RKO (cell line): Measurements from ENCODE around the gene PPP1R3C.

Experiments
- DNase-seq: peaks from one replicate; pipeline ENCODE4 v3.0.0-alpha.2; 2016; ENCODE audit warnings: low spot score

The PPP1R3C gene

DNA sequence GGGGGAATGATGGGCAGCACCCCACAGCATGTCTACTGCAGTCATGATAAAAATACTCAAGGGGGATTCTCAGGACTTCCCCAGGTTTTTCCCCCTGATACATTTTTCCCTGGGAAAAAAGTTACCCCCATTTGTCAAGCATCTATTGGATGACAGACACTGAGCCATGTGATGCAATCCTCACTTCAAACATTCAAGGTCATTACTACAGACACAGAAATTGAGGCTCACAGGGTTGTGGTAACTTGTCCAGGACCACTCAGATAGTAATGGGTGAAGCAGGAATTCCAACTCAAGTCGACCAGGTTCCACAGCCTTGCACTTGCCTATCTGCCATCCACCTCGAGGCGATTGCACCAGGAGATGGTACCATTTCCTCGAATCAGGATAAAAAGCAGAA is 31.7 kb downstream of the PPP1R3C start:
- no peak for DNase-seq

DNA sequence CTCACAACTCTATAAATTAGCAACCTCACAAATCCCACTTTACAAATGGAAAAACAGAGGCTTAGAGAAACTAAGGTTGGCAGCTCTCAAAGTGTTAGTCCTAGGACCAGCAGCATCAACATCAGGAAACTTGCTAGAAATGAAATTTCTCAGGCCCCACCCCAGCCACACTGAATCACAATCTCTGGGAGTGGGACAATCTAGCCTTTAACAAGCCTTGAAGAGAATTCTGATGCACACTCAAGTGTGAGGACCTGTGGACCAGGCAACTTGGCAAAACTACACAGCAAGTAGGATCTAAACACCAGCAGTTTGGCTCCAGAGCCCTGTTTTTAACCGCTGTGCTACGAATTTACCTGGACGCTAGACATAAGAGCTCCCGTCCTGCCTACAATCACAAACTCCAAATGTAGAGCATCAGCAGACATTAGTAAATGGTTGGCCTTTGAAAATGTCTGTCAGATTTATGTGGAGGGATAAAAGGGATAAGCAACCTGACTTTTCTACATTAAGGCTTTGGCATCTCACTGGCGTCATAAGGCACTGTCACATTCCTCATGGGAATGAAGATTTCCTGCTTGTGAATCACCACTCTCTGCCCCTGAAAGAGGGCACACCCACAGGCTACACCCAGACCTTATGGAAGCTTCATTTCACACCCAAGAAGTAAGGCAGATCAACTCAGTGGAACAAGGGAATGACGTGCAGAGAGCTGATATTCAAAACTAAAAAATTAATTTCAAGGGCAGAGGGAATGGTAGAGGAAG is 34.5 kb downstream of the PPP1R3C start:
- peak; percentile 9 for DNase-seq

DNA sequence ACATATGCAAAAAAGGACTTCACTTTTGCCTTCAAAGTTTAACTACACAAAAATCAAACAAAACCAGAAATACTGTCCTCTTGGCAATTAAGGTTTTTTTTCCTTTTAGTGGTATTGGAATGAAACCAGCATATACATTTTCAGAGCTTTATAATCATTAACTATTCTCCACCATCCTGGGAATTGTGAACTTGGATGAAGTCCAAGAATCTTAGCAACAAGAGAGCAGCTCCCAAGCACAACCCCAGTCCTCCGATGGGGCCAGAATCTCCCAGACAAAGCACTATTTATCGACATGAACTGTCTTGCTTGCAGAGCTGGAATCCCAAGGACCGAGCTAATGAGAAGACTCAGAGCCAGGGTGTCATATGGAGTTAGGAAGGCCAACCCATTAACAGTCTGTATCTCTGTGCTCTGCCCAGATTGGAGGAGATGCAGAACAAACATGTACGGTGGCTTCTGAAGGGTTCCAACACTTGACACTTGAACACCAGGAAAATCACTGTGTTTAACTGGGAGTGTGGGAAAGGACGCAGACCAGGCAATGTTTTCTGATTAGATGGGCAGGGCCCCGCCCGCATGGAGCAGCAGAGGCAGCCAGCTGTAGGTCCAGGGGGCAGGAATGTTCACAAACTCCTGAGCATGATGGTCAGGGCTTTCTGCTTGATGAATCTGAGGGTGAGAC is 35.5 kb downstream of the PPP1R3C start:
- DNase-seq = no peak

DNA sequence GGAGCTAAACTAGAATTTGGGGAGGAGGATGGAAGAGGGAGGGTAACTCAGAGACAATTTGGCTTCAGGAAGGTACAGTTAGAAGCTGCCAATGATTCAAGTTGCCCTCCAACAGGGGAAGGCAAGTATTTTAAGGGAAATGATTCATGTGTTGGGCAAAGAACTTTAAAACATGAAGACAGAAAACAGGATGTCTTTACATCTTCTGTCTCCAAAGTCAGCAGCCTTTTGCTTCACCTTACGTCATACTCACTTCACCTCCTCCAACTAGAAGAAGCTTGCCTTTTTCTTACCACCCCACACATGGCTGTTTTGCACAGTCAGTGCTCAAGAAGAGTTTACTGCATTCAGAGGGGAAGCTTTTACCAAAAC is 36.1 kb downstream of the PPP1R3C start:
- no peak for DNase-seq

DNA sequence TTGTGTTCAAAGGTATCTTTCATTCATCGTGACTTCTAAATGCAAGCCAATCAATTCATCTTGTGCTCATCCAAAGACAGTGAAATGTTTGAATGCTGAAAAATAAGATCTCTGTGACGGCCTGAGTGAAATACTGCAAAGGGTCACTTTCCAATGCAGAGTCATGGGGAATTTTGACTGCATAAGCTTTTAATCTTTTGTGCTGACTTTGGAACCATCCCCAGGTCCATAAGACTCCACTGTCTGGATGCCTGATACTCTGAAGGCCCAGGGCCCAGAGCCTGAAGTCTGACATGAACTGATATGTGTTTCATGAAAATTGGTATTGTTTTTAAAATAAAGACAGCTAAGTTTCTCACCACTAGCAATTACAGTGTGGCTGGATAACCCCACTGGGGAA is 39.0 kb downstream of the PPP1R3C start:
- no peak for DNase-seq

DNA sequence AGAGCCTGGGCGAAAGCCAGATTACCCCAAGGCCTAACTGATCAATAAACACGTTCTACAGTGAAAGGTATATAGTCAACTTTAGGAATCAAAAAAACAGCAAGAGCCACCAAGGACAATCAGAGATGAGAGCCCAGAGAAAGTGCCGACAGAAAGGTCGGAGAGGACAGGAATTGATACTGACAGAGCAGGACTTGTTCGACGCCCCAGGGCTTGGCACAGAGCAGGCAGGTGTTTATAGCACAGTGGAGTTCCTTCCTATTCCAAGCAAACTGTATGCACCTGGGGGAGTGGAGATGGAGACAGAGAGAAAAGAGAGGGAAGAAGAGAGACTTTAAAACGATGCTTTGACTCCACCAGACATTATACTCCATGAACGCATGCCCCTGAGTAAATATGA is 39.5 kb downstream of the PPP1R3C start:
- DNase-seq = no peak

DNA sequence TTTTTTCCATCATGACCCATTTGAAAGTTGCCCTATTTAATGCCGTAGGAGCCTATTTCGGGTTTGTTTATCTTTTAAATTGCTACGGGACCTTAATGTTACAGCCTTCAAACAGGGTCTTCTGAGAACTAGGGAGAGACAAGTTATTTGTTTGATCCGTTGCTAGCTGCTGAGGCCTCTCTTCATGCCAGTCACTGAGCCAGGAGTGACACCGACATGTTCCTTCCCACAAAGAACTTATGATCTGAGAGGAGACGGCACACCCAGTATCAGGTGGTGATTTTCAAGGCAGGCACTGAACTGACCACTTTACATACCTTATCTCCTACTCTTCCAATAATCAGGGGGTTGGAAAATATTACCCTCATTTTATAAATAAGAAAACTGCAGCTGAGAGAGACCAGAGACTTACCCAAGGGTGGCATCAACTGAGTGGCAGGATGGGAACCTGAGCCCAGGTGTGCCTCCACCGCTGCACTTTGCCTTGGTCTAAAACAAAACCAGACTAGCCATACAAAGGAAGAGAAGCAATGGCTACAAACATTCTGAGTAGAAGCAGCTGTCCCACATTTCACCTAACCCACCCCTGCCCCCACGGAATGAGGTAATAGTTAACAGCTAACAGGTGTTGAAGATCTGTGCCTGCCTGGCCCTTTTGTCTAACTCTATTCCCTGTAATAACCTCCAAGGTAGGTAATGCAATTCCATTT is 40.5 kb downstream of the PPP1R3C start:
- no peak for DNase-seq

DNA sequence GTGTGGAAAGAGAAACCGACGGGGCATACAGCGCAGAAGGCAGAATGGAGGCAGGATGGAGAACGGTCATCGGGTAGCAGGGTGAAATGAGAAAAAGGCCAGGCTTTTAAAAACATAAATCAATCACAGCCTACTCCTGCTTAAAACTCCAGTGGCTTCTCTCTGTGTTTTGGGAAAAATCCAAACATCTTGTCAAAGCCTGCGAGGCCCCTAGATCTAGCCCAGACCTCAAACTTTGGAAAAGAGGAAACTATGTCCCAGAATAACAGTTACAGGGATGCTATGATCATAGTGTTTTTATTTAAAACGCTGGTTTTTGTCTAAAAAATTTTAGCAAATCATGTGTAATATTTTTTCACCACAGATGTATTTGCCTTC is 41.1 kb downstream of the PPP1R3C start:
- no peak for DNase-seq

DNA sequence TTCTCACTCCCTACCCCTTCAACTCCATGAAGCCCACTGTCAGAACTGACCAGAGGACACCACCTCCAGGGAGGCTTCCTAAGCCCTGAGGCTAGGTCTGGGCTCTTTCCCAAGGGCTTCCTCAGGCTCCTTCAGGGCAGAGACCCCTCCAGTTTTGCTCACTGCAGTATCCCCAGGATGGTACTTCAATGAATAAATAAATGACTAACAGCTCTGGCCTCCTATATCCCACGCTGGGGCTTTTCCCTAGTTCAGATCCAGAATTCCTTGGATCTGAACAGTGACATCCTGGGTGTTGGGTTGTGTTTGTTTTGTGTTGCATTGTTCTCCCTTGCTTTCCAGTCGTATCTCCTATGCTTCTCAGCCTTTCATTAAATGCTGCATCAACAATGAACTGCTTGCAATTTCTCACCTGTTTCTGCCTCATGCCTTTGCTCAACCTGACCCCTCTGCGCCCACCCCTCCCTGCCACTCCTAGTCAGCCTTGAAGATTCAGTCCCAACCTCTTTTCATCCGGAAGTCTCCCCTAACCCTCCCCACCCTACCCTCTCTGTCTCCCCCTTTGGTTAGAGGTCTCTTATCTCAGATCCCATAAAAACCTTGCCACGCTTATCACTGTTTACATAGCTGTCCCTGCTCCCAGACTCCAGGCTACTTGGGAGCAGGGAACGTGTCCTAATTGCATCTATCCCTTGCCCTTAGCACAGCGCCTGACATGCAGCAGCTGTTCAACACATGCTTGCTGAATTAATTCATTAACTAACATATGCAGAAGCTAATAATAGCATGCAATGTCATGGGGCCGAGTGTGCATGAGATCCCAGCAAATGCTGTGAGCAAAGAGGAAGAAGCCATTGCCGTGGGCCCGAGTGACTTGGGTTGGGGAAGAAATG is 41.7 kb downstream of the PPP1R3C start:
- no peak for DNase-seq

DNA sequence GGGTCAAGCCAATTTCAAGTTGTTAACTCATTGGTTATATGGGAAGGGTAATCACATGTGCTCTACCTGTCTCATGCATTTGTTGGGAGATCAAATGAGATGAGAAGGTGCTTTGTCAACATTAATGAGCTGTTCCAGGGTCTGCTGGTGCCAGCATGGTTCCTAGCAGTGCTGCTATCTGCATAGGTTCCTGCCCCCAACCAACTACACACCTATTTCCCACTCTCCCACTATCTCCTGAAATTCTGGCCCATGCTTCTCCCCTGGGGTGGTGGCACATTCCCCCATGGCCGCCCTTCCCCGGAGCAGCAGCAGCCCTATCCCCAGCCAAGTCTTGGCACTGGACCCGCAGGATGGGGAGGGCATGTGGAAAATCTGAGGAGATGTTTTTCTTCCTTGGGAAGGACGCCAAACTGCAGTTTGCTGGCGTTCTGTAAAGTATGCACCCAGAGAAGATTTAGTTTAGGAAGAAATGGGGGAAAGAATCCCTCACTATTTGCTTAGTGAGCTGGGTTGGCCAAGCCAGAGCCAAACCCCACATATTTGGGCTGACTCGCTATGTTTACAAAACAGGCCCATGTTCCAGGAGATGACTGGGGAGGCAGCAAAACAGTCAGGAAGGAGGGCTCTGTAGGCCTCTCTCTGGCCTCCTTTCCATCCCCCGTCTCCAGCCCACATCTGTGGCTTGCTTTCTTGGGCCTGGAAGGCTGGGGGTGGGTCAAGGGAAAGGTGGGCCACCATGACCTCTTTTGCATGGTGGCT is 42.5 kb downstream of the PPP1R3C start:
- DNase-seq = no peak

DNA sequence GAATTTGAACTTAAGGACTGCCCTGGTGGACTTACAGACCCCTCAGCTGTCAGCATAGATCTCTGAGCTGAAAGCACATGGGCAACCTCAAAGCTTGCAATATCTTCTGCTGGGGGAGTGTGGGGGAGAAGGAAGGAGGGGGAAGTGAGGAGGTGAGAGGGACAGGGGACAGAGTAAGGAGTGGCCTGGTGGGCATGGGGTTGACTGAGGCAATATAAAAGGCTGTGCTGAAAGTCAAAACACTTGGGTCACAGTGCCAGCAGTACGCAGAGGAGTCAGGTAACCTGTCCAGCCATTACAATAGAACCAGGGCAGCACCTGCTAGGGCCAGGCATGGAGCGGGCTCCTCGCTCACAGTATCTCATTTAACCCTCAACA is 43.2 kb downstream of the PPP1R3C start:
- no peak for DNase-seq

DNA sequence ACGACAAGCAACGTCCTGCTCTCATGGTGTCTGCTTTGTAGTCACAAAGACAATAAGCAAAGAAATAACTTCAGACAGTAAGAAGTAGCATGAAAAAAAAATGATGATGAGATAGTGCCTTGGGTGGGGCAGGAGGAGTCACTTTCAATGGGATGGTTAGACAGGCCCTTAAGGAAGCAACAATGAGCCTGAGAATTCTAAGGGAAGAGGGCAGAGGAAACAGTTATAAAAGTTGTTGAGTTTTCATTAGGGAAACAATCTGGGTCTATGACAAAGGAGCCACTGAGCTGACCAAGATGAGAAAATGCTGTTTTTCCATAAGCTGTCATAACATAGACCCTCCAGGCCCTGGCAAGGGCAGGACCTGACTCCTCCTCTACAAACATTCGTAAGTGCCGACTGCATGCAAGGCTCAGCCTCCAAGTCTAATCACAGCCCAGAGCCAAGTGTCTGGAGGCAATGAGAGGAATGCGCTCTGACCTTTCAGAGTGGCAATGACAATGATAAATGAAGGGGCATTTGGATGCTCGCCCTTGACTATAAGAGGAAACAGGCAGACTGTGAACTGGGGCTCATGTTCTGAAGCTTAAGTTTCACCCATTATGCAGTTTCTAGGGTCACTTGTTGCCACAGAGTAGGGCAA is 43.7 kb downstream of the PPP1R3C start:
- DNase-seq = no peak

DNA sequence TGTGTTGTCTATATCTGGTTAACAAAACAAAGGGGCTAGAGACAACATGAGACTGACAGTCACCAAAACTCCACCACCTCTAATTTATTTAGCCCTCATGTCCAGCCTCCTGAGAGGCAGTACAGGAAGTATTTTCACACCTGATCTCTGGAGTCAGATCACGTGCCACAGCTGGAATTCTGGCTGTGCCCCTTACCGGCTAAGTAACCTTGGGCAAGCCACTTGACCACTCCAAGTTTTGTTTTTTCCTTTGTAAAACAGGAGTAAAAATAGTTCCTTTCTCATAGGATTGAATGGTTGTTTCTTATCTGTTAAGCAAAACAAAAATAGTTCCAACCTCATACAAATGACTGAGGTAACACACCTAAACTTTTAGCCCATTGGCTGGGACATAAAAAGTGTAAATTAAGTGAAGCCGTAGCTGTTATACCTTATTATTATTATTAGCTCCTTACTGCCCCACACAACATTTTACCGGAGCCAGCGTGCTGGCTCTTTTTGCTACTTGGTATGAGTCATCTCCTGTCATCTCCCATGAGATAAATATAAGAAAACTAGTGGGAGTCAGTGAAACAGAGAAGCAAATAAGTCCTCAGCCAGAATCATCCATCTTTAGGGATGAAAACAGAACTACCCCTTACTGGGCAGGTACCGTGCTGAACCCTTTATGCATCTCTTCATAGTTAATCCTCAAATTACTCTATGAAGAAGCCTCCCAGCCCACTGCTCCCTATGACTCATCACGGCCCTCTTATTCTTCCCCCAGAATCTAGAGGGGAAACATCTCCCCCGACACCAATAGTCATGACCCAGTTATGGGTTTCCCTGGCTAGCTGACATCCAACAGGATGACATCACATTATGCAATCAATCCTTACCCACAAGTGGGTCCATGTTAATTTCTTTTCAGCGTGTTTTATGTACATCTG is 44.9 kb downstream of the PPP1R3C start:
- peak; percentile 41 for DNase-seq

DNA sequence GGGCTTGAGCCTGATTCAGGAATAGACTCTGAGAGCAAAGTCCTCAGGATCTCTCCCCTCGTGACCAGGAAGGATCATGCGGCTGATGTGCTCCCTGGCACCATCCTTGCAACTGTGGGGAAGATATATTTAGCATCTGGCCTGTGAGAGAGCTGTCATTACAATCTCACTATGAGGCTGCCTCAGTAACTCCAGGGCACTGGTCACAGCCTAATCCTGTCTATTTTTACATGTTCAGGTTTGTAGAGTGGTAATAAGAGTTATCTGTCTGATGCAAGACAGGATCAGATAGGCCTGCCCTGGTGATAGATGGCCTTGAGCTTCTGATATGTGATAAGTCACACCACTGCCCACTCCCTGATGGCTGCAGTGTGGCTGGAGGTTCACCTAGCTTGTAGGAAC is 50.7 kb downstream of the PPP1R3C start:
- no peak for DNase-seq

DNA sequence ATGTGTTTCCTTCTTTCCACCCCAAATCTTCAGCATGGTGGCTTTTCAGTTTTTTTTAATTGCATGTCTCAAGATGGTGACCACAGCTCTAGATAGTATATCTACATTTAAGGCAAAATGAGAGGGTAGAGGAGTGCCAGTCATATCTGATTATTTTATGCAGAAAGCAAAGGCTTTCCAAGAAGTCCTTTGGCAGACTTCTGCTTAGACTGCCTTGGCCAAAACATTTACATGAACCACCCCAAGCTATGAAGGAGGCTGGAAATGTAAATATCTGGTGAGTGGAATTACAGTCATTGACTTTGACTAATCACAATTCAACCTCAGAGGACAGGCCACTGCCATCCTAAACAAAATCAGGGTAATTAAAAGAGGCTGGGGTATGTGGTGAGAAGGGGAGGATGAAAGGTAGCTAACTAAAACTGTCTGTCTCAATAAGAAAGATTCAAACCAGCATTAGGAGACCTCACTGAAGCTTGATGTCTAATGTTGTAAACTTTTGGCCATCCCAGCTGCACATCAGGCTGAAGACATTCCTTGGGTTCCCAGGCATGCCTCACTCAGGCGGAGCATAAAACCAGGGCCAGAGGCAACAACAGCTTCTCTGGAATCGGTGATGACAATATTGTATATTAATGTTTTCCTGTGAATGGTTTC is 53.4 kb downstream of the PPP1R3C start:
- no peak for DNase-seq
